GM19351 (cell line): ENCODE data around the gene DENND6B.
"Not testable (repeated sequence)": the region's sequence is repeated elsewhere in the genome, so short reads cannot be mapped to it uniquely, and the experiment has no call there.

ENCODE experiments used
- ATAC-seq: cut with Tn5 transposase; IDR thresholded peaks from one replicate; pipeline ENCODE4 v1.9.1; 2021; ENCODE audit warnings: mild to moderate bottlenecking, moderate library complexity; ENCODE audit not compliant: unreplicated experiment

DENND6B gene

GRCh38 chr22:50274771-50275170 lies 52.0 kb downstream of the DENND6B start:
- ATAC-seq = no peak

- ATAC-seq = no peak
These were observed 52.5 kb downstream of the DENND6B start for GRCh38 chr22:50274311-50274710.

- ATAC-seq = not testable (repeated sequence)
These were observed 53.0 kb downstream of the DENND6B start for GRCh38 chr22:50273781-50274180.

- ATAC-seq = not testable (repeated sequence)
These were observed 53.5 kb downstream of the DENND6B start for GRCh38 chr22:50273352-50273751.

- ATAC-seq = no peak
These were observed 54.6 kb downstream of the DENND6B start for GRCh38 chr22:50272044-50272802.

- ATAC-seq = no peak
These were observed 55.3 kb downstream of the DENND6B start for GRCh38 chr22:50271519-50271970.

- no peak for ATAC-seq
These were observed 56.0 kb downstream of the DENND6B start for GRCh38 chr22:50270666-50271394.

- ATAC-seq = no peak
These were observed 56.7 kb downstream of the DENND6B start, which contains the start of gene MAPK11 for GRCh38 chr22:50269970-50270665. TSS of gene MAPK11 (minus strand) at chr22:50270380. CDS start at chr22:50270292, 88 bp downstream.

GRCh38 chr22:50269573-50269969 lies 57.2 kb downstream of the DENND6B start:
- no peak for ATAC-seq

- ATAC-seq = no peak
These were observed 58.1 kb downstream of the DENND6B start for GRCh38 chr22:50268655-50269113.

- ATAC-seq = no peak
These were observed 59.0 kb downstream of the DENND6B start for GRCh38 chr22:50267591-50268390.

GRCh38 chr22:50266994-50267393 lies 59.8 kb downstream of the DENND6B start:
- no peak for ATAC-seq

GRCh38 chr22:50264946-50265669 lies 61.7 kb downstream of the DENND6B start:
- ATAC-seq = no peak

GRCh38 chr22:50264104-50264745 lies 62.6 kb downstream of the DENND6B start:
- ATAC-seq = no peak

GRCh38 chr22:50262973-50263617 lies 63.7 kb downstream of the DENND6B start:
- ATAC-seq = no peak

GRCh38 chr22:50262460-50262911 lies 64.3 kb downstream of the DENND6B start:
- ATAC-seq = no peak

GRCh38 chr22:50261615-50262459 lies 65.0 kb downstream of the DENND6B start, which contains the start of gene MAPK12:
TSS of gene MAPK12 (minus strand) at chr22:50261683. CDS start at chr22:50261509, 174 bp downstream.
- ATAC-seq = no peak
